HG03108 (cell line): Measurements from ENCODE around the gene PM20D2.

ENCODE experiments used
- ATAC-seq: cut with Tn5 transposase; IDR thresholded peaks from one replicate; pipeline ENCODE4 v1.9.1; 2021; ENCODE audit warnings: moderate library complexity; ENCODE audit not compliant: unreplicated experiment

Gene PM20D2

DNA sequence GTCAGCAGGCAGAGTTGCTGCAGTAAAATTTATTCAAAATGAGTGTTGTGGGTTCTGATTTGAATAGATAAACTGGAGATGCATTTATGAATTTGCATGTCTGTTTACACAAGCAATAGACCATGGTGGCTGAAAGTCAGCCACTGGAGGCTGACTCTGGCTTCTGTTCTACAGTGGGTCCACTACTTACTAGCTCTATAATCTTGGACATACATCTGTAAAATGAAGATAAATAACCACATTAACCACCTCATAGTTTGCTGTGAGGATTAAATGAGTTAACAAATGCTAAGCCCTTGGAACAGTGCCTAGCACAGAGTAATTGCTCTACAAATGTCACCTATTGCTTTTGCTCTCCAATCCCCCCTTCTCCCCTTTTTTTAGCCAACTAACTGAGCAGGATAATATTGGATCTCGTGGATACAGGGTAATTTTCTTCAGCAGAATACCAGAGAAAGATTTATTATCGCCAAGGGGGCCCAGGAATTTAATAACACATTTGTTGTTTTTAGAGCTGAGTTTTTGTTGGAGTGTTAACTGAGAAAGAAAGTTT, 1.4 kb upstream of the PM20D2 start:
- no peak for ATAC-seq

GRCh38 chr6:89145091-89145955, 532 bp upstream of the PM20D2 start:
- peak; percentile 51 for ATAC-seq

DNA sequence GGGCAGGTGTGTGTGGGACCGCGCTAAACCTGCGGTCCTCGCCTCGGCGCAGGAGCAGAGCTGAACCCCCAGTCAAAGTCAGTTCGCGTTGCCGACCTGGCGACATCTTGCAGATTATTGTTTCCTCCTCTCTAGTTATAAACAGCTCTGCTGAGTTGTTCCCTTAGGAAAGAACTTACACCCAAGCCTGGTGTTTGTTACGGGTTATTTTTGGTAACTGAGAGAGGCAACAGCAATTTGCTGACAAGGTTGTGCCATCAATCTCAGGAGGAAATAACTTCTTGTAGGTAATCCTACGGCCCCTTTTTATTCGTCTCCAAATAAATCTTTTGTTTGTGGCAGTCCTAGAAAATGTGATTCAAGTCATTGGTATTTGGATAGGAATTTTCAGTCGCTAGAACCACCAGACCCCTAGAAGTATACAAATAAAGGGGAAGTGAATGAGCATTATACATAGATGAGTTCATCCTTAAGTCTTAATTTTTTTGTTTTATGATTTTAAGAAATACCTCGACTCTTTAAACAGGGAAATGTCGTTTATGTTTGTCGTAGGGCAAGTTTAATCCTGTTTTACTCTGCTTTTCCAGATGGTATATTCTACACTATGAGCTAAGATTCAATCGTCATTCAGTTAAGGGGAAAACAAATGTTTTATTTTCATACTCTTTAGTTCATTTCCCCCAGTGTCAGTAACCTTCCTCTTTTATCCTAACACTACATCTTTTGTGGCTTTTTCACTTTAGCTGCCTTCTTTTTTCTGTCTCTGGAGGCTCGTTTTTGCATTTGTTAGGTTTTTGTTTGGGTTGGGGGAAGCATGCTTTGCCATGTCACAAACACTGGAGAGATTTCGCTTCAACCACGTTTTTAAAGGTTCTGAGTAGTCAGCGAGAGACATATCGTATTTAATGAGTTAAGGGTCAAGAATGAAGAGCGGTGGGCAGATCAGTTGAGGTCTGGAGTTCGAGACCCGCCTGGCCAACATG, 1.2 kb downstream of the PM20D2 start:
- ATAC-seq: peak; percentile 23

GRCh38 chr6:89148016-89148750, 2.3 kb downstream of the PM20D2 start:
- ATAC-seq: no peak

DNA sequence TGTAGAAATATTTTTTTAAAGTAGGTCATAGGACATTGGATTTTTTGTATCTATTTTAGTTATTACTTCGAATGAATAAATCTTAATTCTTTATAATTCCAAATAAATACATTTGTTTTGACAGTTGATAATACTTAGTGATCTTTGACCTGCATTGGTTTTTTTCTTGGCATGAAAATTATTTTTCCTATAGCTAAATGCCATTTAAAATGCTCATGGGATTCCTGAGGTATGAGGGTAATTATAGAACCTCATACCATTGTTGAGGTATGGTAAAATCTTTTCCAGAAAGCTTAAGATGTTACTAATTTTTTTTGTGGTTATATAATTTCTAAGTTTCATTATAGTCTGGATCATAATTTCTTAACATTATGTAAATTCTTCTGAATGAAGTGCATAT, 8.3 kb downstream of the PM20D2 start:
- no peak for ATAC-seq

- no peak for ATAC-seq
Measured at GRCh38 chr6:89160331-89161092, 14.7 kb downstream of the PM20D2 start.

- ATAC-seq: no peak
Measured at GRCh38 chr6:89161326-89162046, 15.6 kb downstream of the PM20D2 start.

DNA sequence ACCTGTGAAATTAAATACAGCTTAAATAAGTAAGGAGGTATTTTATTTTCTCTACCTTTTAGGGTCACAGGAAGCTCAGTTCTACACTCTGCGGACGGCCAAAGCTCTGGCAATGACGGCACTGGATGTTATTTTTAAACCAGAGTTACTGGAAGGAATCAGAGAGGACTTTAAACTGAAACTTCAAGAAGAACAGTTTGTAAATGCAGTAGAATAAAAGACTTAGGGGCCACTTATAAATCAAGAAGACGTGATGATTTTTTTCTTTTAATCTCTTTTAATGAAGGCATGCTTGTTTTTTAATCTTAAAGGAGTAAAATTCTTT, 16.2 kb downstream of the PM20D2 start:
- ATAC-seq: no peak

DNA sequence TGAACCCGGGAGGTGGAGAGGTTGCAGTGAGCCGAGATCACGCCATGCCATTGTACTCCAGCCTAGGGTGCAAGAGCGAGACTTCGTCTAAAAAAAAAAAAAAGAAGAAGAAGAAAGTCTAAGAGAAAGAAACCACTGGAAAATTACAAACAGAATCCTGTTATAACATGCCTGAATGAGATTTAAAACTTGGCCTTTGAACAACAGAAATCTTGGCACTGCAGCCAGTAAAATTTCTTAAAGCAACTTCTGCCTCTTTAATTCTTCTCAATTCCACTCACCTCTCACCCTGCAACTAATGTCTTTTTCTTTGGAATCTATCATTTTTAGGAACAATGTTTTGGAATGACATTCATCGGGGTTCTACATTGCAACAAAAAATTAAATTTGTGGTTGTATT, 26.3 kb downstream of the PM20D2 start:
- ATAC-seq: no peak

DNA sequence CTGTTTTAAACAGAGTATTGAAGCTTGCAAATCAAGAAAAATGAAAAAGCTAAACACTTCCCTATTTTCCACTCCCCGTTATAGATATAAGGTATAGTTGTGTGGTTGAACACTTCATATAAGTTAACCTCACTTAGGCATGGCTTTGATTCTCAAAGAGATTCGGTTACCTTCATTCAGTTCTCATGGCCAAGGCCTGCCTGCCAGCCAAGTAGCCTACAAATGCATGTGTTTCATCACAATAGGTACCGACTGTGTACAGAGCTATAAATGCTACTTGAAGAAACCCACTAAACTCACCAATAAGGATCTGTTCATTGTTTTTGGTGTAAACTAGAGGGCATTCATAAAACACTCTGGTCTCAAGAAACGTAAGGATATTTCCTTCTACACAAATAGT, 27.8 kb downstream of the PM20D2 start:
- no peak for ATAC-seq

GRCh38 chr6:89180112-89180511, 34.3 kb downstream of the PM20D2 start:
- no peak for ATAC-seq

DNA sequence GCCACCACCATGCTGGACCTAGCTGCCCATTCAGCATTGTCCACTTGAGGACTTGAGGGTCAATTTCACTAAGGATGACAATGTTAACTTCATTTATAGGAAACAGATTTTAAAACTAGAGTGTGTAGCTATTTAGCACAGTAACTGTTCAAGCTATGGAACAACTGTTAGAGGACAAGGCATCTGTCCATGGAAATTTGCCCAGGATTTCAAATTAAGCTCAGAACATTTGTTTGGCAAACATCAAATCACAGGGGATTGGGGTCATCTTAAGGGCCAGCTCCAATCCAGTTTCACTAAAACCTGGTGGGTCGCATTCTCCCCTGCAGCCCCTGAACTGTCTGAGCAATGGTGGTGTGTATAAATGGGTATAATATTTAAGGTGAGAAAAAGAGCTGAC, 35.1 kb downstream of the PM20D2 start:
- no peak for ATAC-seq

DNA sequence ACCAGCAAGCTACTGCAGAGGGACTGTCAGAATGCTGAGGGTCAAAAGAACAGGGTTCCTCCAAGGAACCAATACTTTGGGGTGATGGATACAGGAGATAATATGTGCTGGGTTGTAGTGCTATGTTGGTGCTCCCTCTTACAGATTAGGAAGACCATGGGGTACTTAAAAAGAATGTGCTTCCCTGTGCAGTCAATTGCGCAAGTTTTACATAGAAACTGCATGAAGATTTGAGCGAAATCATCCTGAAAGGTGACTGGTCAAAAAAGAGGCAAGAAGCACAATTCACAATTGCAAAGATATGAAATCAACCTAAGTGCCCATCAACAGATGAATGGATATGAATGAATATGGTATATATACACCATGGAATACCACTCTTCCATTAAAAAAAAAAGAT, 37.4 kb downstream of the PM20D2 start:
- ATAC-seq: no peak

GRCh38 chr6:89184344-89184743, 38.5 kb downstream of the PM20D2 start:
- no peak for ATAC-seq

DNA sequence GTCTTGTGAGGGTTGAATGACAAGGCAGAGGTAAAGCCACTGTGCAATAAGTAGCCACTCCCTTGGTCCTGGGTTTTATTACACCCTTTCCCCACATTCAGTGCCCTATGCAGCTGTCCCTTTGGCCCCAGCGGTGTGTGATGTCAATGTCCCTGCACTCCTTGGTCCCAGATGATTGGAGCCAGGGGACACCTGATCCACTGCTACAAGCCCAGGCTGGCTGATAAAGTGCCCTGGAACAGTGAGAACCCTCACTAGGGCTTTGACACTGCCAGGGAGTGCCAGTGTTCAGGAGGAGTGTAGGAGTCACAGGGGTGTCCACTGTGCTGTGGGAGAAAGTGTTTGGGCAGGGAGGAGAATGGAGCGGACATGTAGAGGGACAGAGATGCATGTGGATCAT, 40.9 kb downstream of the PM20D2 start:
- no peak for ATAC-seq

DNA sequence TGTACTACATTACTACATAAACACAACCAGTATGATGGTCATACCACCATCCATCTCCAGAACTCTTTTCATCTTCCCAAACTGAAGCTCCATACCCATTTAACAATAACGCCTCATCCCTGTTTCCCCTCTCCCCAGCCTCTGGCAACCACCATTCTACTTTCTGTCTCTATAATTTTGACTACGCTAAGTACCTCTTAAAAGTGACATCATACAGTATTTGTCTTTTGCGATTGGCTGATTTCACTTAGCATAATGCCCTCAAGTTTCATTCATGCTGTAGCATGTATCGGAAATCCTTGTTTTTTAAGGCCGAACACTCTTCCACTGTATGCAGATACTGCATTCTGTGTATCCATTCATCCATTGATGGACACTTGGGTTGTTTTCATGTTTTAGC, 41.6 kb downstream of the PM20D2 start:
- no peak for ATAC-seq

- no peak for ATAC-seq
Measured at GRCh38 chr6:89190741-89191140, 44.9 kb downstream of the PM20D2 start.

DNA sequence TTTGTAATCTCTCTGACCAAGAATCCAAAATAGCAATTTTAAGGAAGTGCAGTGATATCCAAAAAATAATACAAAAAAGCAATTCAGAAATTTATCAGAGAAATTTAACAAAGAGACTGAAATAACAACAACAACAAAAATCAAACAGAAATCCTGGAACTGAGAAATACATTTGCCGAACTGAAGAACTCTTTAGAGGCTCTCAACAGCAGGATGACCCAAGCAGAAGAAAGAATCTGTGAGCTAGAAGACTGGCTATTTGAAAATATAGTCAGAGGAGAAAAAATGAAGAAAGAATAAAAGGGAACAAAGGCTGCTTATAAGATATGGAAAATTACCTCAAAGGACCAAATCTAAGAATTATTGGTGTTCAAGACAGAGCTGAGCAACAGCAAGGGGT, 48.7 kb downstream of the PM20D2 start:
- no peak for ATAC-seq

DNA sequence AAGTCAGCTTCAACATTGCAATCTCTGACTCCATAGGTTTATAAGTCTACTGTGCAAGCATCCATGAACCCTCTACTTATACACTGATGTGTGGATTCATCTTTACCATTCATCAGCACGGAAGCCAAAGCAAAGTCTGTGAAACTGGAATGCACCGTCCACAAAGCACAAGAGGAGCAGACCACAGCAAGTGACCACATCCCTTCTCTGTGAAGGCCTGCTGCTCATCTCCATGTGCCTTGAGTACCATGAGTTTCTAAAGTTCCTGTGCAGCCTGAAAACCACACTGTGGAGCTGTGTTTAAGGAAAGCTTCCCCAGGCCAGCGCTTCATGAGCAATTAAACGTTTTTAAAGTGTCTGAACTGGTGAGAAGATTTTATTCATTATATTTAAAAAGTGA, 51.3 kb downstream of the PM20D2 start:
- ATAC-seq: no peak

DNA sequence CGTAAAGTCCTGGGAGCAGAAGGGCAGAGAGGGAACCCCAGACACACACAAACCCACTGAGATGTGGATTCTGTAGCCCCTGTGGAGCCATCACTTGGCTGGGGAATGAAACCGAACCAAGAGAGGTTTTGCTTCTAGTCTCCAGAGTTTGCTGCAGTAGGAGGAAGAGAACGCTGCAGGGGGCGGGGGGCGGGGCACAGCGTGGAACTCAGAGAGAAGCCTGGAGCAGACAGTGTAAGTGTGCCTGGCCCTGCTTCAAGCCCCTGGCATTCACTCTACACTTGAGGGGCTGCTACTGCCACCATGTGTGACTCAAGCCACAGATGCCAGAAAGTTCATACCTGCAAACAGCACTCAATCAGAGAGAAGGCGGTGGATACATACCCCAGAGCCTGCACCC, 52.4 kb downstream of the PM20D2 start:
- no peak for ATAC-seq
